ENCODE measurements around the gene KHDC1.
"Not testable (repeated sequence)": the region's sequence is repeated elsewhere in the genome, so short reads cannot be mapped to it uniquely, and the experiment has no call there.

The KHDC1 gene

GRCh38 chr6:73262671-73263569 lies at the start of gene KHDC1:
TSS of gene KHDC1 (minus strand) at chr6:73263196. CDS start at chr6:73242517, 20,679 bp downstream.
- FAIRE-seq: no peak
- peak; percentile 55 for TF ChIP-seq POLR2A (IDR thresholded peaks at IDR 0.05; ENCODE audit: low read depth, low read length)
- peak; percentile 75 for DNase-seq (ENCODE audit: insufficient read length, low spot score)

- not testable (repeated sequence) for FAIRE-seq; DNase-seq (ENCODE audit: insufficient read length, low spot score)
Observed at GRCh38 chr6:73310503-73310845, 47.5 kb upstream of the KHDC1 start.

- FAIRE-seq (no peak), DNase-seq (ENCODE audit: insufficient read length, low spot score) (peak; percentile 75)
- peak; percentile 84 for TF ChIP-seq POLR2A (IDR thresholded peaks at IDR 0.05; ENCODE audit: low read depth, low read length)
Observed at GRCh38 chr6:73309785-73310502, 46.9 kb upstream of the KHDC1 start.

- DNase-seq (ENCODE audit: insufficient read length, low spot score) (no peak), FAIRE-seq (no peak)
- TF ChIP-seq POLR2A (IDR thresholded peaks at IDR 0.05; ENCODE audit: low read depth, low read length): no peak
Observed at GRCh38 chr6:73309535-73309784, 46.5 kb upstream of the KHDC1 start.

GRCh38 chr6:73308712-73309534 lies 45.9 kb upstream of the KHDC1 start:
- TF ChIP-seq POLR2A (IDR thresholded peaks at IDR 0.05; ENCODE audit: low read depth, low read length): no peak
- no peak for FAIRE-seq
- DNase-seq (ENCODE audit: insufficient read length, low spot score): peak; percentile 45

- FAIRE-seq; DNase-seq (ENCODE audit: insufficient read length, low spot score): not testable (repeated sequence)
Observed at GRCh38 chr6:73303773-73304172, 40.8 kb upstream of the KHDC1 start.

GRCh38 chr6:73302339-73302738 lies 39.3 kb upstream of the KHDC1 start:
- TF ChIP-seq POLR2A (IDR thresholded peaks at IDR 0.05; ENCODE audit: low read depth, low read length): no peak
- FAIRE-seq (no peak), DNase-seq (ENCODE audit: insufficient read length, low spot score) (no peak)

- DNase-seq (ENCODE audit: insufficient read length, low spot score) (no peak), FAIRE-seq (no peak)
- no peak for TF ChIP-seq POLR2A (IDR thresholded peaks at IDR 0.05; ENCODE audit: low read depth, low read length)
Observed at GRCh38 chr6:73299151-73299971, 36.4 kb upstream of the KHDC1 start.

- TF ChIP-seq POLR2A (IDR thresholded peaks at IDR 0.05; ENCODE audit: low read depth, low read length): no peak
Observed at GRCh38 chr6:73293331-73293730, 30.3 kb upstream of the KHDC1 start.

GRCh38 chr6:73290435-73290834 lies 27.4 kb upstream of the KHDC1 start:
- peak; percentile 81 for FAIRE-seq
- peak; percentile 29 for DNase-seq (ENCODE audit: insufficient read length, low spot score)
- no peak for TF ChIP-seq POLR2A (IDR thresholded peaks at IDR 0.05; ENCODE audit: low read depth, low read length)

More at GRCh38 chr6:73293331-73293730, 30.3 kb upstream of the KHDC1 start:
- FAIRE-seq (no peak), DNase-seq (ENCODE audit: insufficient read length, low spot score) (no peak)

GRCh38 chr6:73286752-73287151 lies 23.8 kb upstream of the KHDC1 start:
- FAIRE-seq (no peak), DNase-seq (ENCODE audit: insufficient read length, low spot score) (no peak)
- TF ChIP-seq POLR2A (IDR thresholded peaks at IDR 0.05; ENCODE audit: low read depth, low read length): no peak

- no peak for FAIRE-seq
- TF ChIP-seq POLR2A (IDR thresholded peaks at IDR 0.05; ENCODE audit: low read depth, low read length): no peak
- peak; percentile 52 for DNase-seq (ENCODE audit: insufficient read length, low spot score)
Observed at GRCh38 chr6:73285674-73286283, 22.8 kb upstream of the KHDC1 start.

- TF ChIP-seq POLR2A (IDR thresholded peaks at IDR 0.05; ENCODE audit: low read depth, low read length): no peak
- DNase-seq (ENCODE audit: insufficient read length, low spot score) (no peak), FAIRE-seq (no peak)
Observed at GRCh38 chr6:73282871-73283270, 19.9 kb upstream of the KHDC1 start.

- FAIRE-seq; DNase-seq (ENCODE audit: insufficient read length, low spot score): not testable (repeated sequence)
Observed at GRCh38 chr6:73281684-73282083, 18.7 kb upstream of the KHDC1 start.

GRCh38 chr6:73269296-73269695 lies 6.3 kb upstream of the KHDC1 start:
- FAIRE-seq; DNase-seq (ENCODE audit: insufficient read length, low spot score): not testable (repeated sequence)

- FAIRE-seq; DNase-seq (ENCODE audit: insufficient read length, low spot score): not testable (repeated sequence)
Observed at GRCh38 chr6:73268896-73269295, 5.9 kb upstream of the KHDC1 start.
